Endothelial cell of umbilical vein (primary cell): Measurements from ENCODE around the gene RAI2. TPM values are rescaled to one million over a fixed set of nuclear protein-coding genes. Genes with fewer than 3 reads are reported as not detected.

Experiments
- BruUV-seq: library from RNA; stranded (reverse); fragments of 400-500 nt; replicated peaks from 2 replicates; lab custom pipeline; 2021; lab: Mats Ljungman, UMichigan
- CTCF ChIA-PET: fragments of 300-600, 350-600 bp; sonication (Branson Sonifier 250); formaldehyde crosslinking; loops from one replicate; lab custom pipeline; 2021; ENCODE audit warnings: antibody characterized with exemption, inconsistent platforms; lab: Charles Lee
- POLR2A ChIA-PET: fragments of 300-600, 350-600 bp; sonication (Branson Sonifier 250); formaldehyde crosslinking; loops from one replicate; lab custom pipeline; 2021; ENCODE audit warnings: antibody characterized with exemption, inconsistent platforms; lab: Charles Lee
- DNase-seq: peaks from one replicate; pipeline ENCODE4 v3.0.0-alpha.2; 2011; ENCODE audit warnings: low read depth, low spot score
- FAIRE-seq: peaks from 2 replicates; lab custom pipeline; 2011; peaks lifted over from hg19 to GRCh38; lab: Jason Lieb, UNC
- H2AFZ ChIP-seq: 2 replicates; pipeline ENCODE4 v1.6.0; 2012; ENCODE audit warnings: low read depth, low read length, control low read depth, inconsistent platforms
- H3K27ac ChIP-seq: 2 replicates; pipeline ENCODE4 v1.5.1; 2011; ENCODE audit warnings: low read depth, mild to moderate bottlenecking, control low read depth, low read length, moderate library complexity; ENCODE audit not compliant: insufficient read depth
- H3K27me3 ChIP-seq, 2 experiments: 2 replicates each; pipeline versions ENCODE4 v1.6.0 to v1.6.1; 2011; ENCODE audit warnings: low read length in 2 of 2, mixed read lengths in 1 of 2; ENCODE audit not compliant: control insufficient read depth in 2 of 2, insufficient read depth in 2 of 2
- H3K36me3 ChIP-seq, 2 experiments: 2 replicates in 1 of 2; 3 replicates in 1 of 2; pipeline ENCODE4 v1.5.1; 2011; ENCODE audit warnings: low read length in 2 of 2, mild to moderate bottlenecking in 1 of 2, moderate library complexity in 1 of 2; ENCODE audit not compliant: control insufficient read depth in 2 of 2, insufficient read depth in 2 of 2; ENCODE audit errors: extremely low read depth in 1 of 2
- H3K4me1 ChIP-seq: 3 replicates; pipeline ENCODE4 v1.5.1; 2011; ENCODE audit warnings: mild to moderate bottlenecking, low read length; ENCODE audit not compliant: control insufficient read depth, insufficient read depth; ENCODE audit errors: extremely low read depth
- H3K4me2 ChIP-seq: 2 replicates; pipeline ENCODE4 v1.6.1; 2011; ENCODE audit warnings: low read length, control low read depth, mixed read lengths; ENCODE audit not compliant: insufficient read depth
- H3K4me3 ChIP-seq, 3 experiments: fragments of 200-600 bp in 1 of 3; sonication (generic), shearing (Covaris generic) in 1 of 3; replicated peaks in 1 of 3; 2 replicates each; pipeline ENCODE4 v1.5.1; 2011 to 2016; ENCODE audit warnings: control low read depth in 3 of 3, low read length in 3 of 3, mild to moderate bottlenecking in 2 of 3, inconsistent platforms in 1 of 3, low read depth in 1 of 3, moderate library complexity in 1 of 3; ENCODE audit not compliant: insufficient read depth in 1 of 3
- H3K79me2 ChIP-seq: 2 replicates; pipeline ENCODE4 v1.6.0; 2012; ENCODE audit warnings: low read length, inconsistent platforms; ENCODE audit not compliant: control insufficient read depth, insufficient read depth
- H3K9ac ChIP-seq: replicated peaks from 2 replicates; pipeline ENCODE3; 2011; ENCODE audit warnings: low read length, control low read depth; ENCODE audit not compliant: insufficient read depth; ENCODE audit errors: extremely low read depth
- H3K9me1 ChIP-seq: replicated peaks from 3 replicates; pipeline ENCODE4 v1.6.0; 2011; ENCODE audit warnings: mild to moderate bottlenecking, low read length; ENCODE audit not compliant: control insufficient read depth, insufficient read depth; ENCODE audit errors: extremely low read depth
- H3K9me3 ChIP-seq: replicated peaks from 2 replicates; pipeline ENCODE4 v1.5.1; 2012; ENCODE audit warnings: low read length, inconsistent platforms; ENCODE audit not compliant: control insufficient read depth, insufficient read depth
- H4K20me1 ChIP-seq: replicated peaks from 2 replicates; pipeline ENCODE3; 2011; ENCODE audit warnings: mild to moderate bottlenecking, low read length; ENCODE audit not compliant: control insufficient read depth, insufficient read depth; ENCODE audit errors: extremely low read depth
- EZH2 ChIP-seq: IDR thresholded peaks from 2 replicates; pipeline ENCODE4 v1.6.1; 2012; ENCODE audit warnings: borderline replicate concordance, low read depth, mild to moderate bottlenecking, moderate library complexity, low read length, inconsistent platforms; ENCODE audit not compliant: severe bottlenecking
- GATA2 ChIP-seq: IDR thresholded peaks from 2 replicates; pipeline ENCODE4 v1.7.0; 2011; ENCODE audit warnings: low read depth, mild to moderate bottlenecking, moderate library complexity, mixed read lengths, low read length; ENCODE audit not compliant: insufficient read length, insufficient read depth
- JUN ChIP-seq: IDR thresholded peaks from 2 replicates; pipeline ENCODE4 v1.6.1; 2011; ENCODE audit warnings: borderline replicate concordance, low read depth; ENCODE audit not compliant: insufficient read length, insufficient read depth
- MYC ChIP-seq: IDR thresholded peaks from one replicate; pipeline ENCODE4 v1.6.1; 2011; ENCODE audit warnings: mild to moderate bottlenecking, low read depth, low read length
- POLR2A ChIP-seq: IDR thresholded peaks from 2 replicates; pipeline ENCODE4 v1.6.1; 2012; ENCODE audit warnings: low read depth, mild to moderate bottlenecking, control low read depth, low read length
- POLR2AphosphoS5 ChIP-seq: IDR thresholded peaks from 2 replicates; pipeline ENCODE4 v1.6.1; 2012; ENCODE audit warnings: low read depth, mild to moderate bottlenecking, control low read depth, low read length, moderate library complexity; ENCODE audit not compliant: insufficient read depth
- dilution Hi-C: fragments of 300-500 bp; cut with MboI; formaldehyde crosslinking; loops from one replicate; pipeline ENCODE4 v1.15.0; 2019; ENCODE audit warnings: low sequenced_read_pairs; ENCODE audit not compliant: extremely low pct_ligation_motif_present
- intact Hi-C: fragments of 100-400 bp; cut with micrococcal nuclease; formaldehyde crosslinking; loops from one replicate; pipeline ENCODE4 v1.10.0; 2022
- polyA plus RNA-seq, 4 experiments: library from polyadenylated mRNA; depleted of rRNA in 3 of 4; stranded (reverse) in 3 of 4; unstranded in 1 of 4; fragments of >200 nt; gene quantifications; 2 replicates each; pipeline versions ENCODE4 v1.2.1 to v1.2.3, GENCODE V29; 2011 to 2012; ENCODE audit warnings: missing spikeins in 1 of 4
- total RNA-seq: library from RNA; stranded (reverse); gene quantifications from 2 replicates; pipeline ENCODE4 v1.2.3, GENCODE V29; 2021
- TF ChIP-seq, protein P1 (sequence below), 2 donors: IDR thresholded peaks; 1 replicate in 1 of 2; 2 replicates in 1 of 2; pipeline ENCODE4 v1.5.1; 2011; ENCODE audit warnings: low read length in 2 of 2, mild to moderate bottlenecking in 2 of 2, moderate library complexity in 2 of 2, control low read depth in 1 of 2, inconsistent platforms in 1 of 2, low read depth in 1 of 2; ENCODE audit not compliant: insufficient read depth in 1 of 2; ENCODE audit errors: extremely low read depth in 1 of 2

Gene RAI2
- total and polyA plus RNA-seq, 2 donors (not counting 3 experiments of a cell fraction or from before 2014, with no cell fraction given) = 0.19 to 0.91 TPM

DNA sequence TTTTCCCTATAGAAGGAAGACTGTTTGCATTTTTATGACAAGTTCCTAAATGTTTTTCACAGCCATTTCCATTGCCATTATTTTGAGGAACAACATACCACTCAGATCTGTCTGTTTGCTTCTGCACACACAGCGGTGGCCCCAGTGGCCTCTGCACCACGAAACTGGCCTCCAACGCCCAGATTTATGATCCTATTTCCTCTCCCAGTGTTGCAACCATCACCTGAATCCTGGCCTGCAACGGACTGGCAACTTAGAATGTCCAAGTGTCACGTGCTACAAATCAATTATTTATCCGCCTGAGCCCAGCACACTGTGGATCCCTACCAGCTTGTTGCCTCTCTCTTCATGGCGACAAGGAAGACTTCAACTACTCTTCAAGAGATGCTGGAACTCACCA is 9.2 kb downstream of the RAI2 start:
- Histone ChIP-seq H3K9me3 (no peaks in the 10 kb centered on the region), H3K4me1 (no peaks in the 10 kb centered on the region), H3K4me3 (no peak overlapping the region), H3K9me1 (no peaks in the 10 kb centered on the region), H3K79me2 (no peaks in the 10 kb centered on the region), H4K20me1 (no peaks in the 10 kb centered on the region), H3K9ac (no peak overlapping the region), H2AFZ (no peak overlapping the region), H3K4me2 (no peak overlapping the region), H3K27ac (no peak overlapping the region), H3K36me3 (no peaks in the 10 kb centered on the region), H3K27me3 (no peaks in the 10 kb centered on the region)
- dilution Hi-C loops (no loop called here), intact Hi-C loops (no loop called here)
- TF ChIP-seq, protein P1, sequence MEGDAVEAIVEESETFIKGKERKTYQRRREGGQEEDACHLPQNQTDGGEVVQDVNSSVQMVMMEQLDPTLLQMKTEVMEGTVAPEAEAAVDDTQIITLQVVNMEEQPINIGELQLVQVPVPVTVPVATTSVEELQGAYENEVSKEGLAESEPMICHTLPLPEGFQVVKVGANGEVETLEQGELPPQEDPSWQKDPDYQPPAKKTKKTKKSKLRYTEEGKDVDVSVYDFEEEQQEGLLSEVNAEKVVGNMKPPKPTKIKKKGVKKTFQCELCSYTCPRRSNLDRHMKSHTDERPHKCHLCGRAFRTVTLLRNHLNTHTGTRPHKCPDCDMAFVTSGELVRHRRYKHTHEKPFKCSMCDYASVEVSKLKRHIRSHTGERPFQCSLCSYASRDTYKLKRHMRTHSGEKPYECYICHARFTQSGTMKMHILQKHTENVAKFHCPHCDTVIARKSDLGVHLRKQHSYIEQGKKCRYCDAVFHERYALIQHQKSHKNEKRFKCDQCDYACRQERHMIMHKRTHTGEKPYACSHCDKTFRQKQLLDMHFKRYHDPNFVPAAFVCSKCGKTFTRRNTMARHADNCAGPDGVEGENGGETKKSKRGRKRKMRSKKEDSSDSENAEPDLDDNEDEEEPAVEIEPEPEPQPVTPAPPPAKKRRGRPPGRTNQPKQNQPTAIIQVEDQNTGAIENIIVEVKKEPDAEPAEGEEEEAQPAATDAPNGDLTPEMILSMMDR (IDR thresholded peaks at IDR 0.05; ENCODE audit: extremely low read depth in 1 of 2, insufficient read depth in 1 of 2, low read depth in 1 of 2, low read length in 2 of 2) = no peak
- TF ChIP-seq MYC (no peak), GATA2 (no peak), POLR2AphosphoS5 (no peak), JUN (no peak), EZH2 (no peak), POLR2A (no peak)
- POLR2A ChIA-PET = no interaction called here
- no TSS peak for BruUV-seq
- FAIRE-seq = no peak
- CTCF ChIA-PET = no interaction called here
- DNase-seq = no peak
